GM19455 (cell line): ENCODE results near the gene SPSB2.
"Not testable (repeated sequence)": the region's sequence is repeated elsewhere in the genome, so short reads cannot be mapped to it uniquely, and the experiment has no call there.

Source experiments
- ATAC-seq: cut with Tn5 transposase; IDR thresholded peaks from one replicate; pipeline ENCODE4 v1.9.1; 2021; ENCODE audit not compliant: unreplicated experiment

Gene SPSB2, protein sequence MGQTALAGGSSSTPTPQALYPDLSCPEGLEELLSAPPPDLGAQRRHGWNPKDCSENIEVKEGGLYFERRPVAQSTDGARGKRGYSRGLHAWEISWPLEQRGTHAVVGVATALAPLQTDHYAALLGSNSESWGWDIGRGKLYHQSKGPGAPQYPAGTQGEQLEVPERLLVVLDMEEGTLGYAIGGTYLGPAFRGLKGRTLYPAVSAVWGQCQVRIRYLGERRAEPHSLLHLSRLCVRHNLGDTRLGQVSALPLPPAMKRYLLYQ

DNA sequence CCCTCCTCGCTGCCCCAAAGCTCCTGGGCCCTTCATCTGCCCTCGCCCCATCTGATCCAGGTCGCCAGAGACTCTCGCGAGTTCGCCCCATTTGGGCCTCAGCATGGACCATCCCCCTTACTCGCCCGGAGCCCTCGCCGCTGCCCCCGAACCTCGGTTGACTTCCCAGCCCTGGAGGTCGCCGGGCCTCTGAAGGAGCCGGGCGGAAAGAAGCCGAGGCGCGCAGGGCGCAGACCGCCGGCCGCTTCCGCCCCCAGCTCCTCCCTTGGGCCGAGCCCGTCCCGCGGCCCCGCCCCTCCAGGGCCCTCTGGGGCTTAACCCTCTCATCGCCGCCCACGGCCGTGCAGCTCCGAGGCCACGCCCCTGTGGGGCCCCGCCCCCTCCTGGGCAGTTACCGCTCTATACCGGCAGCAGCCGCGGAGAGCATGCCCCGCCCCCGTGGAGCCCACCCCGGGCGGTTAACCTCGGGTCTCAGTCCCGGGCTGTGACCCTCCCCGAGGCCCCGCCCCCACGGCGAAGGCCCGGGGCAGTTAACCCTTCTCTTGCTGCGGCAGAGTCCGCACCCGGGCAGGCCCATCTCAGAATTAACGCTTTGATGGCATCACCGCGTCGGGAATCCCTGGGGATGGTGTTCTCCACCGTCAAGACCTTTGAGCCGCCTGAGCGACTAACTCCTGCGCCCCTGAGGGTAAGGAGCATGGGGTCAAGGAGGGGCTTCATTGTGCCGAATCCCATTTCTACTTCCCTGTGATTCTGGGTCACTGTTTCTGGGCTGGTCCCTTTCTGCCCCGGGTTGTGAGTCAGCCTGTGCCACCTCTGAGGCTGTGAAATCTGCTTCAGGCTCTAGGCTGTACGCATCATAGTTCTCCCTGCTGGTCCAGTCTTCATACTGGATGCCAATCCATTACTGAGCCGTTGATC lies at the start of gene SPSB2:
TSS of gene SPSB2 (minus strand) at position 210 of the 921 bp plus-strand sequence. CDS start 402 bp downstream, outside the sequence.
- ATAC-seq = peak; percentile 72

DNA sequence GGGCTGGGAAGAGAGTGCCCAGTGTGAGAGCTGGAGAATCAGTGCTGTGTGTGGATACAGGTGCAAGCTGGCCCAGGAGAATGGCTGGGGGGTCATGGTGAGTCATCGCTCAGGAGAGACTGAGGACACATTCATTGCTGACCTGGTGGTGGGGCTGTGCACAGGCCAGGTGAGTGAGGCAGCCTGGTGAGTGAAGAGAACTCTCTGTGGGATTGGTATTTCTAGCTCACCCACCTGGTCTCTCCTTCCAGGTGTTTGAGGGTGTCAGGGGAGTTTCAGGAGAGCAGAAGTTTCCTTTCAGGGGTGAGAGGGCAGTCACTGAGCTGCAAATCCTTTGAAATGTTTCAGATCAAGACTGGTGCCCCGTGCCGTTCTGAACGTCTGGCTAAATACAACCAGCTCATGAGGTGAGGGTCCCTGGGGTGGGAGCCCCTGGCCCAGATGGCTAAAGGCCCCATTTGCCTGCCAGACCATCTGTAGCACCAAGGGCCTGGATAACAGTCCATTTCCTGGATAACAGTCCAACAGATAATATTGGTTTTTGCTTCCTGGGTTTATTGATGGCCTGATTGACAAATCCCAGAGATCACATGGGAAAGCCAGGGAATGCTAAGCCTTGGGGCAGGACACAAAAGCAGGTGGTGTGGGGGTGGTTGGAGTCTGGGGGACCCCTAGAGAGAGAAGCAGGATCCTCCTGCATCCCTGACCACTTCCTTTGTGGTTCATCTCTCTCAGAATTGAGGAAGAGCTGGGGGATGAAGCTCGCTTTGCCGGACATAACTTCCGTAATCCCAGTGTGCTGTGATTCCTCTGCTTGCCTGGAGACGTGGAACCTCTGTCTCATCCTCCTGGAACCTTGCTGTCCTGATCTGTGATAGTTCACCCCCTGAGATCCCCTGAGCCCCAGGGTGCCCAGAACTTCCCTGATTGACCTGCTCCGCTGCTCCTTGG lies 49.2 kb upstream of the SPSB2 start:
- no peak for ATAC-seq

DNA sequence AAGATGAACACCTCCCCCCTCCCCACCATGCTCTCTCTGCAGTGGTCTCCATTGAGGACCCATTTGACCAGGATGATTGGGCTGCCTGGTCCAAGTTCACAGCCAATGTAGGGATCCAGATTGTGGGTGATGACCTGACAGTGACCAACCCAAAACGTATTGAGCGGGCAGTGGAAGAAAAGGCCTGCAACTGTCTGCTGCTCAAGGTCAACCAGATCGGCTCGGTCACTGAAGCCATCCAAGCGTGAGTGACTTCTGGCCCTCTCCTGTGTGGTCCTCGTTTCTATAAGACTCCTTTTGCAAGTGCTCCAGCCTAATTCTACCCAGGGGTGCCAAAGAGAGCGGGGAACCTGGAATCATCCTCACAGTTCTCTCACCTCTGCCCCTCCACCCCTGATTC lies 48.4 kb upstream of the SPSB2 start:
- ATAC-seq = no peak

DNA sequence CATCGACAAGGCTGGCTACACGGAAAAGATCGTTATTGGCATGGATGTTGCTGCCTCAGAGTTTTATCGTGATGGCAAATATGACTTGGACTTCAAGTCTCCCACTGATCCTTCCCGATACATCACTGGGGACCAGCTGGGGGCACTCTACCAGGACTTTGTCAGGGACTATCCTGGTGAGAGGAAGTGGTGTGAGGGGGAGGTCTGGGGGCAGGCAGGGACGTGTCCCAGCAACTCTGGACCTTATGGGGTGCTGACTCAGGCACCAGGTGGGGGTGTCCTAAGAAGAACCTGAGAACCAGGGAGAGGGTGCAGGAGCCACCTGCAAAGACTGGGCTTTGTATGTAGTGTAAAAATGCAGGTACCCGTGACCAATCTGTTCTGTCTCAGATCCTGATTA lies 46.5 kb upstream of the SPSB2 start:
- ATAC-seq = no peak

- ATAC-seq = no peak
Measured at GRCh38 chr12:6917491-6918231, 44.6 kb upstream of the SPSB2 start.

- ATAC-seq = no peak
Measured at GRCh38 chr12:6916426-6917200, 43.5 kb upstream of the SPSB2 start.

- no peak for ATAC-seq
Measured at GRCh38 chr12:6915789-6916285, 42.7 kb upstream of the SPSB2 start.

GRCh38 chr12:6914947-6915788 lies 42.1 kb upstream of the SPSB2 start:
- no peak for ATAC-seq

DNA sequence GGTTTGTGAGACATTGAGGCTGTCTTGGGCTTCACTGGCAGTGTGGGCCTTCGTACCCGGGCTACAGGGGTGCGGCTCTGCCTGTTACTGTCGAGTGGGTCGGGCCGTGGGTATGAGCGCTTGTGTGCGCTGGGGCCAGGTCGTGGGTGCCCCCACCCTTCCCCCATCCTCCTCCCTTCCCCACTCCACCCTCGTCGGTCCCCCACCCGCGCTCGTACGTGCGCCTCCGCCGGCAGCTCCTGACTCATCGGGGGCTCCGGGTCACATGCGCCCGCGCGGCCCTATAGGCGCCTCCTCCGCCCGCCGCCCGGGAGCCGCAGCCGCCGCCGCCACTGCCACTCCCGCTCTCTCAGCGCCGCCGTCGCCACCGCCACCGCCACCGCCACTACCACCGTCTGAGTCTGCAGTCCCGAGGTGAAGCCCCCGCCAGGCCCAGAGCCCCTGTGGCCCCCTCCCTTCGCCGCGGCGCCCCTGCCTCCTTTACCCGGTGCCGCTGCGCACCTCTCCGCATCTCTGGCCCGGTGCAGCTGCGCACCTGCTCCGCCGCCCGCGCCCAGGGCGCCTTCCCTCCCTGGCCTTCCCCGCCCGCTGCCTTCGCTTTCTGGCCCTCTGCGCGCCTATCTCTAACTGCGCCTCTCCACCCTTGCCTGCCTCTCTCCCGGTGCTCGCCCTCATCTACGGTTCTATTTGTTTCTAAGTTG lies 41.3 kb upstream of the SPSB2 start, which contains the start of gene ENO2:
TSS of gene ENO2 (plus strand) at position 335 of the 701 bp plus-strand sequence. CDS start 1,253 bp downstream, outside the sequence.
- peak; percentile 78 for ATAC-seq

DNA sequence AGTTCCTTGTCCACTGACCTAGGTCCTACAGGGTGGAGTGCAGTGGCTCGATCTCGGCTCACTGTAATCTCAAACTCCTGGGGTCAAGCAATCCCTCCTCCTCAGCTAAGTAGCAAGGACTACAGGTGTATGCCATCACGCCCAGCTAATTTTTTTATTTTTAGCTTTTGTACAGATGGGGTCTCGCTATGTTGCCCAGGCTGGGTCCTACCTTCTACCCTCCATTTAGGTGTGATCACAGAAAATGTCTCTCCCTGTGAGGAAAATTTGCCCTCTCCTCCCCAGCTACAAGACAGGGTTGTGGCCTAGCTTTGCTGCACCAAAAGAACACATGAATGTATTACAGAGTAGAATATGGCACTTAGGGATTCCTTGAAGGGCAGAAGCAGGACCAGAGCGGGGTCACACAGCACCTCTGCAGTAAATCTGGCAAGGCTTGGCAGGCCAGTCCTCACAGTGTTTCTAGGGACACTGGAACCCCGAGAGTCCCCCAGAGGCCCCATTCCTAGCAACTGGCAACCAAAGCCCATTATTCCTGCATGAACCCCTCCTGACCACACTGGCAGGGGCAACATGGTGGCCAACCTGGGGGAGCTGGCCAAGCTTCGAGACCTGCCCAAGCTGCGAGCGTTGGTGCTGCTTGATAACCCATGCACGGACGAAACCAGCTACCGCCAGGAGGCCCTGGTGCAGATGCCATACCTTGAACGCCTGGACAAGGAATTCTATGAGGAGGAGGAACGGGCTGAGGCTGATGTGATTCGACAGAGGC lies 39.2 kb upstream of the SPSB2 start:
- no peak for ATAC-seq

- ATAC-seq = no peak
Measured at GRCh38 chr12:6909421-6910145, 36.5 kb upstream of the SPSB2 start.

DNA sequence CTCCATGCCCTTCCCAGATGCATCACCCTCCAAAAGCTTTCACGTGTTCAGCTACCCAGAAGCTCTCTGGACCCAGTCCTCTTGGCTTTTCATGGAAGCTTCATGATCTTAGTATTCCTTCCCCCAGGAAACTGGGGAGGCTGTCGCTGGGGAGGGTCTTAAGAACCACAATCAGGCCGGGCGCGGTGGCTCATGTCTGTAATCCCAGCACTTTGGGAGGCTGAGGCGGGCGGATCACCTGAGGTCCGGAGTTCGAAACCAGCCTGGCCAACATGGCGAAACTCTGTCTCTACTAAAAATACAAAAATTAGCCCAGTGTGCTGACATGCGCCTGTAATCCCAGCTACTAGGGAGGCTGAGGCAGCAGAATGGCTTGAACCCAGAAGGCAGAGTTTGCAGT lies 35.0 kb upstream of the SPSB2 start:
- not testable (repeated sequence) for ATAC-seq

GRCh38 chr12:6905414-6906040 lies 32.4 kb upstream of the SPSB2 start:
- ATAC-seq = no peak

DNA sequence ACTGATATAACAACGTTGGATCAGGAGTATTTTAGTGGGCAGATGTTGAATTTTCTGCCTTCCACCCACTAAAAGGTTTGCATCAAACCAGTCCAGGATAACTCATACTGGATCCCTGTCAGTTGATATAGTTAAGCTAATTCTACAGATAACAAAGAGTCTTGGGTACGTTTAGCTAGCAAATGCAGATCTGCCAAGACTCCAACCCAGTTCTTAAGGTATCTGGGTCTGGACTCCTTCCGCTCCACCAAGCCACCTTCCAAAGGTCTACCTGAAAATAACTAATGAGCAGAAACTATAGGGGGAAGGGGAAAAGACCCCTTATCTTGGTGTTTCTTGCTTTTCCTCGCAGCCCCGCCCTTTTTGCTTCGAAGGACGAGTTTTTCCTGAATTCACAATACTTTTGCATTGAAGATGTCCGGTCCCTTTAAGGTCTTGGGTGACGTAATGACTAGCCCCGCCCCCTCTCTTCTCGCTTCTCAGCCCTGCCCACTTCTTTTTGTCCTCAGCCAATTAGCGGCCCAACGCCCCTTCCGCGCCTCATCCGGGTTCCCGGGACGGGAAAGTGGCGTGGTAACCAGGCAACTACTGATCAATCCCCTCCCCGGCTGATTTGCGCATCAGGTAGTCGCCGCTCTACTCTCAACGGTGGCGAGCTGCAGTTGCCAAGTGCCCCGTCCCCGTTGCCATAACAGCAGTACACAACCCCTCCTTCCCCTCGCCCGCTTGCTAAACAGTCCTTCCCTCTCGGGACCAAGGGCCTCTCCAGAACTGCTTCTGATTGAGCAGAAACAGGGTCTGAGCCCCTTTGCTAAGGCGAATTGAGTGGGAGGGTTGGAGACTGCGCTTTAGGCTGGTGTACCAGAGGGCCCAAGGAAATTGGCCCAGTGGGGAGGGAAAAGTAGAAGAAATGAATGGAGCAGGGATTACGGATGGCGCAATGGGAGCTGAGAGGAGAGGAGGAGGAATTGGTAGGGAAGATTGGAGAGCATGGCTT lies 31.5 kb upstream of the SPSB2 start, which contains the start of gene LRRC23:
TSS of gene LRRC23 (plus strand) at position 543 of the 997 bp plus-strand sequence. CDS start 812 bp downstream, outside the sequence.
- ATAC-seq = peak; percentile 97
